ENCODE results near the gene SH3RF1.
A peak's percentile ranks its signal among the peaks of the same experiment; 100 is the strongest.

Gene SH3RF1

DNA sequence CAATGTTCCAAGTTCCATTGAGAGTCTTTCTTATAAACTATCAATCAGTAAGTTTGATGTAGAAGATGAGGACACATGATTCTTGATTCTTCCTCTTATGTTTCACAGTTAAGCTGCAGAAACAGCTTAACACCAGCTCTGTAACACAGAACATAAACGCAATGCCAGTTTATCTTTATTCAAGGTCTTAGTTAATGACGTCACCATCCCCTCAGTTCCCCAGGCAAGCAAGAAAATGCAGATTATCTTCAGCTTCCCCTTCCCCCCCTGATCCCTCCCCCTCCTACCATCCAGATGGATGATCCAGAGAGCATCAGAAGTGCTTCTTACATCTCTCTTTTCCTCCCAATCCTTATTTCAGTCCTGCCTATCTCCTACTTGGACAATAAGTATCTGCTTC is 4.4 kb upstream of the SH3RF1 start:
- DNase-seq (ENCODE audit: low spot score): no peak

DNA sequence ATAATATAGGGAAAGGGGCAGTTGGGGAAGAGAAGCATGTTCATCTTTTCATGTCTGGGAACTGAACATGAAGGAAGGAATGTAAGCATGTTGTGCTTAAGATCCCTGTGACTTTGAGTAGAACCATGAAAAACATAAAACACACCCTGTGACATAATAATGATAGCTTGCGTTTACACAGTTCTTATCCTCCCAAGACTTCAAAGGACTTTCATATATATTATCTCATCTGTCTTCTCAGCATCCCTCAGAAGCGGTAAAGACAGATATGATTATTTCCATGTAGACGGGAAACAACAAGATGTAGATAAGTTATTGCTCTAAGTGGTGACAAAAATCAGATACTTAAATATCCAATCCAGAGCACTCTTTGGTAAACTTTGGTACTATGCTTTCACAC is 3.3 kb upstream of the SH3RF1 start:
- no peak for DNase-seq (ENCODE audit: low spot score)

DNA sequence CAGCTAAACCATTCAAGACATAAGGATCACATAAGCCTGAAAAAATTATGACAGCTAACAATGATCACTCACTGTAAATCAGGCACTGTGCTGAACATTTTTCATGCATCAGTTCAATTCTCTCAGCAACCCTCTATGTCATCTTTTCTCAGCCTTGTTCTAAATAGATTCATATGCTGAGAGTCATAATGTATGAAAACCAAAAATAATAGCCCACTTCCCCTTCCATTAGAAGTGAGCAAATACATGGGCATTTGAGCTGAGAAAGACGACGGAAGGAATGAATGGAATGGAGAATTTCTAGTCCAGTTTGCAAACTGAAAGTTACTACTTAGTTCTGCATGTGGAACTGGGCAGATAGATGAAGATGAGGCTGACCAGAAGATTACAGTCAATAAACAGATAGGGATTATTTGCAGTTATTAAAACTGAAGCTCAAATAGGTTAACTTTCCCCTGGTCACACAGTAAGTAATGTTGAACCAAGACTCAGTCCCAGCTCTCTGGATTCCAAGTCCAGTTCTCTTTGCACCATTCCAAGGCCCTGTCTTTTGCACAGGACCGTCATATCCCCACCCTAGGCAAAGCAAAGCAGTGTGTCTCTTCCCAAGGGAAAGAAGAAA is 1.6 kb upstream of the SH3RF1 start:
- no peak for DNase-seq (ENCODE audit: low spot score)

DNA sequence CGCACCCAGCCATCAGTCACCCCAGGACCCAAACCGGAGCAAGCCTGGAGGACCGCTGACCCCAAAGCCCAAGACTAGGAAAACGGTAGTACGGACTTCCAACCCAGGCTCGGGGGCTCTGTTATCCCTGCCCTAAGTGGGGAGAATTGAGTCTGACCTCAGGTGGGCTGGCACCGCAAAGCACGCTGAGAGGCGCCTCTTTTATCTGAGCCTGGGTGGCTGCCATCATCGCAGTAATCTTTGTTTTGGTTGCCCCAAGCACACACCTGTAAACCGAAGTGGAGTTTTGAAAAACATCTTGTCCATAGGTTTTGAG is 894 bp upstream of the SH3RF1 start:
- DNase-seq (ENCODE audit: low spot score): no peak

DNA sequence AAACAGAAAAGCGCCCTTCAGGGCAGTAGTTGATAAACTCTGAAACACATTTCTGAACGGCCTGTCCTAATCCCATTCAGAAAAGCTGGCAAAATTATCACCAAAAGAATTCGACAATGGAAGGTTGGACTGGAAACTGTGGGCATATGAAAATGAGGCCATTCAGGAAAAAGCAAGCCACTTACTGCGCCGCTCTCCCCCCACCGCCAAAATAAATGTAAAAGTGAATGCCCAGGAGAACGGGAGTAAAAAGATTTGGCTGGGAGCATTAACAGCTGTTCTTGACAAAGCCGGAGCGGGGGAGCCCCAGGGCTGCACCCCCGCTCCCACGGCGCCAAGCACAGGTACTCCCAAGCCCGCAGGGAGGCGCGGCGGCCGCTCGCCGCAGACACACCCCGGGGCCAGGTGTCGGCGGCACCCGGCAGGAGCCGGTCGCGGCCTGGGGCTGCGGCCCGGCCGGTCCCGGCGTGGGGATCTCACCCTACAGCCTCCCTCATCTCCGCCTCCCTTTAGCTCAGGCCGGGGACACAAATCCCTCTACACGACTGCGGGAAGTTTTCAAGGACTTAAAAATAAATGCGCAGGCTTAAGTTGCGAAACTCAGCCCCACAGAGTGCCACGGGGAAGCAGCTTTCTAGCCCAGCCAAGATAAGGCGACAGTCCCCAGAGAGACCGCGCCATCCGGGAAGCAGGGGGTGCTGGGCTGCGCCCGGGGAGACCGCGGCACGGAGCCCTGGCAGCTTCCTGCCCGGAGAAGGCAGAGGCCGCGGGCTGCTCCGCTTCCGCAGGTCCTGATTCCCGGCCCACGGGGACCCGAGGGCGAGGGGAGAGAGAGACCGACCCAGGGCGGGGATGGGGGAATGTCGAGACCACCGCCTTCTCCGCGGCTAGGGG is 593 bp downstream of the SH3RF1 start:
- DNase-seq (ENCODE audit: low spot score): peak; percentile 52

DNA sequence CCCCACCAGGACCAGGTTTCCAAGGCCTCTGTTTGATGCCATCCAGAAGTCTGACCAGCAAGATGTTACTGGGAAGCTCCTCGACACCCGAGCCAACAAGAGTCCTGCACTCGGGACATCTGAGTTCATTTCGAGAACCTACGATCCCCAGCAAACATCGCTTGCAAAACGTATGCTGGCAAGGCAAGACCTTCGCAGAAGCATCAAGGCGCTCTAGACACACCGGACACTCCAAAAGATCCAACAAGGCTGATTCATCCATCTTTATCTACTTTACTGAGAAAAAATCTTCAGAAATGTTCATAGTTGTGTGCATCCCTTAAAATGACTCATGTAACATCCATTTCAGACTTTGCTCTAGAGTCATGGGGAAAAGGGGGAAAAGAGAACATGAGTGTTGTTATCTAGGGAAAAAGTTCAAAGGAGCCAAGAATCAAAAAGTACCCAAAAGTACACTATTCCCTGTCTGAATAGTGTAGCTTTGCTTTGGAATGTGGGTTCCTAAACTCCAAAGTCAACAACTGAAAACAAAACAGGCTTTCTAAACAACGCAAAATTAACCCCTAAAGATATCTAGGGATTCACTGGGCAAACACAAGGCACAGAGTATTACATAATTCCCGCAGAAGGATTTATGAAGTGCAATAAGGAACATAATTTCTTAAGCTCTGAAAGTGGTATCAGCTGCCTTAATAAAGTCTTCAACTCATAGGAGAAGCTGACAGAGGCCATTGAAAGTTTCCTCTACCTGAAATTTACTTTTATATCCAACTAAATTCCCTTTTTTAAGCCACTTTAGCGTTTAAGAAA is 1.6 kb downstream of the SH3RF1 start:
- peak; percentile 46 for DNase-seq (ENCODE audit: low spot score)

DNA sequence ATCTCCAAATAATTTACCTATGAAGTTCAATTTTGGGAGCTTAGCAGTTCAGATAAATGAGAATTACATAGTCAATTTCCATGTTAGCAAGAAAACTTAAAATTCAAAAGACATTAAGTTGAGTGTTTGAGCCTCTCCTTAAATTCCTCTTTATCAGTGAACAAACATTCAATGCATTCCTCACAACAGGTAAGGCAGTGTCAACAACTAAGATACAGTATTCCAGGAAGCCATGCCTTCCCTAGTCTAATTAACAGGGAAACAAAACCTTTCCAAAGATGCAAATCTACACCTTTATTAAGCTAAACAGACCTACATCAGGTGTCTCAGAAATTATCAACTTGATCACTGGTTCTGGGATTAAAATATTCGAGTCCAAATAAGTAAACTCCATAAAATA is 3.7 kb downstream of the SH3RF1 start:
- DNase-seq (ENCODE audit: low spot score): peak; percentile 41

DNA sequence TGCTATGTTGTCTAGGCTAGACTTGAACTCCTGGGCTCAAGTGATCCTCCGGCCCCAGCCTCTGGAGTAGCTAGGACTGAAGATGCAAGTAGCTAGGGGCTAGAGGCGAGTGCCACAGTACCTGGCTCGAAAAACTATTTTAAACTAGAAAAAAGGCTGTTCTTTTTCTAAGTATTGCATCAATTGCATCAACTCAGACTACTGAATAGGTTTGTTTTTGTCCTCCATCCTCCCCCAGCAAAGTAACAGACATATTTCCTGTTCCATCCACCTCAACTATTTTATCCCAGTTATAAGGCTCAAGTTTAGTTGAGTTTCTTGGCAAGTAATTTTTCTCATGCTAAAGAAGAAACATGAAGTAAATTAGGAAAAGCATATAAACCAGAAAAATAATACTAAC is 4.1 kb downstream of the SH3RF1 start:
- no peak for DNase-seq (ENCODE audit: low spot score)

DNA sequence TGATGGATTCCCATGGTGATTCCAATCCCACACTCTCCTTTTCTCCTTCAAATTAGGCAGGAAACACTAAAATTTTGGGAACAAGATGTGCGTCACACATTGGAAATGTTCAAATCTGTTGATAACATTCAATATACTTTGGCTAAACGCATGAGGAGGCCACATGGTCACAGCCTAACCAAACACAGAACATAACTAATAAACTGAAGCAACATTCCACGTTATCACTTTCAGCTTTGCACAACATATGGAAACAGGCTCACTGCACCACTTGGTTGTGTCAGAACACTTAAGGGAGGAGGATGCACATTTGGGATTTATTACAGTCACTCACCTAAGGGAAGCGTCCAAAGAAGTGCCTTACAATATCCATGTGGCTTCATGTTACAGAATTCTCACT is 4.7 kb downstream of the SH3RF1 start:
- no peak for DNase-seq (ENCODE audit: low spot score)

DNA sequence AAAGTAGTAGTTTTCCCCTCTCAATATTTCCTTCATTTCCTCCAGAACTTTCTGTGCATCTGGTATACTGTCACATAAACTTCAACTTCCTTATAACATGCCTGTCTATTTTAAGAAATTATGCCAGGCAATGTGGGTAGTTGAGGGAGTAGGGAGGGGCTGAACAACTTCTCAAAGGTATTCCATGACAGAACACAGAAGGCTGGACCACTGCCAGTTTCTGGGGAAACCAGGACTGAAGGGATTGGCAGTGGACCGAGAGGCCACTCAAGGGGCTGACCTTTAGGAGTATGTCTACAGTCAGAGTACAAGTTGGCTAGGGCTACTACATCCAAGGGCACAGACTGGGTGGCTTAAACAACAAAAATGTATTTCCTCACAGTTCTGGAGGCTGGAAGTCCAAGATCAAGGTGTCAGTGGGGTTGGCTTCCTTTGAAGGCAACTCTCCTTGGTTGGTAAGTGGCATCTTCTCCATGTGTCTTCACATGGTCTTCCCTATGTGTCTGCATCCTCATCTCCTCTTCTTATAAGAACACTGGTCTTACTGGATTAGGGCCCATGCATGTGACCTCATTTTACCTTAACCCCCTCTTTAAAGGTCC is 6.9 kb downstream of the SH3RF1 start:
- DNase-seq (ENCODE audit: low spot score): no peak

DNA sequence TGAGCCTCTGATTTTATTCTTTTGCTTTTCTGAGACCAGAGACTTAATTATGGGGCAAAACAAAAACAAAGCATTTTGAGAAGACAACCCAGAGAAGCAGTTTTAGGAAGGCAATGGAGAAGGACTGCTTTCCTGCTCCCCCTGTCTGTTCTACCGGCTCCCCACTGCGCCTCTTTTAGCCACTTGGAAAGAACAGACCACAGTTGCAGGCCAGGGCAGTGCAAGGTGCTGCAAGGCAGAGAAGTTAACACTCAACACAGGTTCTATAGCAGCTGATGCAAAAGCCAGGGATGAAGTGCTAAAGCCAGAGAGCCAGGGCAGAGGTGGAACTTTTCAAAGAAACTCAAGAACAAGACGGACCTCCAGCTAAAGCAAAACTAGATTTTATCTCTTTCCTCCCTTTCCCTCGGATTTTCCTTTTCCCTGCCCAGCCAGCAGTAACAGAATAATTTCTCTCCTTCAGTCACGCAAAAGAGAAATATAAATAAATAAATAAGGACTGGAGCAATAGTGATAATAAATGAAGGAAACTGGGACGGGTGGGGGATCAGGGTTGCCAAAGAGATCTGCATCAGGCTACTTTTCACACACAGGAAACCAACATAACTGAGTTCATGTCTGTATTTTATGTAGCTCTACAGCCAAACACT is 10.4 kb downstream of the SH3RF1 start:
- DNase-seq (ENCODE audit: low spot score): no peak

DNA sequence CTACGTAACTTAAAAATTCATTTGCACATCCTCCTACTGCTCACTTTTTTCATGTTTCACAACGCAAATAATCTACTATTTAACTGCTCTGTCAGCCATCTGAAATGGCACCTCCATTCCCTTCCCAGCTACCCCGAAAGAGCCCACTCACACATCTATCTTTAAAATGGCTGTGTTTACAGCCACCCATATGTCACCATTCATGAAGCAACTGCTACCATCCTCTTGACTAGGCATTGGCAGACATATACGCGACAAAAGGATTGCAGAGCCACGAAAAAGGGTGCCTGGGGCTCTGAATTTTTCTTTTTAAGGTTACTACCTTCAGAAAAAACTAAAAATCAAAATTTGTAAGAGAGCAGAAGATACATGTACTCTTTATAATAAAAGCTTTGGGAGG is 11.5 kb downstream of the SH3RF1 start:
- no peak for DNase-seq (ENCODE audit: low spot score)

DNA sequence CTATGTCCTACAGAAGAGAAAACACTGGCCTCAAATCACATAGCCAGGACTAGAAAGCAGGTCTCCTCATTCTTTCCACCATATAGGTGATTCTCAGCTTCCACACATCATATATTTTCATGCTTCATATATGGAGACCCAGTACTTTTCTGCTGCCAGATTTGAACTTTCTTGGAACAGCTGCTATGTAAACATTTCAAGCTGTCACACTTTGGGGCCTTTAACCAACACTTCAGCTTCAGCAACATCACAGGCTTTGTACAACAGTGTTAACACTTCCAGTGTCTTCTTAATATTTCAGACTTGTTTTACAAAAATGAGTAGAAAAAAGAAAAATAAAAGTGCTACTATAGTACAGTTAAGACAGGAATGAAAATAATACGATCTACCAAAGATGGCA is 12.6 kb downstream of the SH3RF1 start:
- DNase-seq (ENCODE audit: low spot score): no peak

DNA sequence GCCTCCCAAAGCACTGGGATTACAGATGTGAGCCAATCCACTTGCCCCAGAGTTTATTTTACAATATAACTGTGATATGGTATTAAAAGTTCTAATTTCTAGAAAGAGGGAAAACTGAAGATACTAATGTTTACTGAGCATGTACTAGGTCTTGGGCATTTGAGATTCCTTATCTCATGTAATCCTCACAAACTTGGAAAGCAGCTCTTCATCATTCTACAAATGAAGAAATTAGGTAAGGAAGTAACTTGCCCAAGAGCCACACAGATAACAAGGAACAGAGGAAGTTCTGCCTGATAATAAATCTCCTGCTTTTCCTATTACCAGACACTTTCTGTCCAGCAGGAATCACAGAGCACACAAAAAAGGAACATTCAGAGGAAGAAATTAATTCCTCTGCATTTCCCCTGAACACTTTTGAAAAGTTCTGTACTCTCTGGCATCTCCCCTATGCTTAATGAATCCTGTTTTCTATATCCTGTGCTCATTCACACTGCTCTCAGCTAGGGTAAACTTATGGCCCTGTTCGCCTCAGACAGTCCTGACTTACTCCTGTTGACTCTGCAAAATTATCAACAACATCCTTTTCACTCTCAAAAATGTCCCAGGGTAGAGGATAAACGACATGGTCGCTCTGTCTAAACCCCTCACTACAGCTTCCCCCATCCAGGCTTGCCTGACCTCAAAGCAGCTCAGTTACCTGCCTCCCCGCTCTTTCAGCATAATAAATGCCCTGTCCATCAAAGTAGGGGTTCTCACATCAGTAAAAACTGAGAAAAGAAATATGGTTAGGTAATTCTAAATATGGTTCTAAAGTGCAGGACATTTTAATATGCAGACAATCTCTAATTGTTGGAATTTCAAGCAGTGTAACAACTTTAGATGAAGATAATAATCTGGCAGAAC is 13.6 kb downstream of the SH3RF1 start:
- no peak for DNase-seq (ENCODE audit: low spot score)

DNA sequence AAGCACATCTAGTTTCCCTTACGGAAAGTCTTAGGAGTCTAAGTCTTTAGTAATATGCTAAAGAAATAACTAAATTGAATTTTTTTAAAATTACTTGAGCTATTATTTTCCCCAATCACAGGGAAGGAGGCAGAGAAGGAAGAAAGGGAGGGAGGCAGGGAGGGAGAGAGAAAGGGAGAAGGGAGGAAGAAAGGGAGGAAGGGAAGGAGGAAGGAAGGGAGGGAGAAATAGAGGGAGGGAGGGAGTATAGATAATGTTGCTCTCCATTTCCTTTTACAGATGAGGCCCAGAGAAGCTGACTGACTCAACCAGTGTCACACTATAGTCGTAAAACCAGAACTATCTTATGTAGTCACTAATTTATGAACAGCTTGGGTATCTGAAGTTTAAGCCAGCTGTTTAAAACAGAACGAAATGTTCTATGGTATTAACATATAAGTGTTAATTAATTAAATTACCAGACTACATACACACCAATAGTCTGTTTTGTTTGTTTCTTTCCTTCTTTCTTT is 14.6 kb downstream of the SH3RF1 start:
- DNase-seq (ENCODE audit: low spot score): peak; percentile 51

DNA sequence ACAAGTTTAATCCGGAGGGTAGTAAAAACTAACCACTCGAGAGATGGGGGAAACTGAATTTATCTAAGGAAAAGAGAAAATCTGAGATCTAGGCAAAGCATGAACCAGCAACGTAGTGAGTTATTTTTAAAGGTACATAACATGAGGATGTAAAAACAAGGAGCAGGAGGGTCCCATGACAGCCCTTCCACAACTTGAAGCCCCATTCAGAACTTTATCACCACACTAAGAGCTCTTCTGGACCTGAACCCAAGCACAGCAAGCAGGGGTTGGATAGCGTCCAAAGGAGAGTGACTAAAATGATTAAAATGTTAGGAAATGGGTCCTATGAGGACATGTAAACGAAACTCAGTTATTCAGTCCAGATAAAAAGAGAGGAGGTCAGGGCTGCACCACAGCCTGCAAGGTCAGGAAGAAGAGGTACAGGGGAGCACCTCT is 16.2 kb downstream of the SH3RF1 start:
- DNase-seq (ENCODE audit: low spot score): peak; percentile 54

DNA sequence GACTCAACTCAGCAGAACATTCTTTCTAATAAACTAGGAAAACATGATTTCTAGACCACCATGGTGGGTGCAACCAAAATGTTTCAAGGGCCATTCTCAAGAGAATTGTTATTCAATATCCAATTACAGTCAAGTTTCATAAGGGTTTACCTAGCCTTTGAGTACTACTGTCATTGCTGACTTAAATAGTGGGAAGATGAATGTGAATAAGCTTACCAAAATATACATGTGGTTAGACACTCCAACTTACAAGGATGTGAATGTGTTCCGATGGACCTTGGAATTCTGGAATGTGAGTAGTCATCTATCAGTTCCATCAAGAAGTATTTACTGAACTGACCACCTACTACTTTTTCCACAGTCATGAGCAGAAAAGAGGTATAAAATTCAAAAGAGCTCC is 16.9 kb downstream of the SH3RF1 start:
- DNase-seq (ENCODE audit: low spot score): no peak

DNA sequence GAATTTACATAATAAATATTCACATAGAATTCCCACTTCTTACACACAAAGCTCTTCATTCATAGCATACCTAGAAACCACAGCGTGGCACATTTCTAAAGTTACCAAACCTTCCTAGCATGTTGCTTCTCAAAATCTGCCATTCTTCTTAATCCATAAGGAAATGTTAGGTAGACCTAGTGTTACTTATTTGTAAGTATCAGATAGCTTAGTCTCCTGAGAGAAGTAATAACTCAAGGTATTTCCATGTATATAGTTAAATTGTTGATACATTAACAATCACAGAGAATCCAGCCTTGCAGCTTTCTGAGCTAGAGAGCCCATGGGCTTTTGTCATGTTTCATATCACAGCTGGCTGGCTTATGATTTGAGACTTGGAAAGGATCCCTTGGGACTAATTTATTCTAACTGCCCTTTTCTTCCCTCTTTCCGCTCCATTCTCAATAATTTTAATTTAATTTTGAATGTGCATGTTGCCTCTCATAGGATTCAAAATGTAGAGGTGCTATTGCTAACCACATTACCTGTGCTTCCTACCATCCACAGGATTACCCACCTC is 17.6 kb downstream of the SH3RF1 start:
- DNase-seq (ENCODE audit: low spot score): no peak

DNA sequence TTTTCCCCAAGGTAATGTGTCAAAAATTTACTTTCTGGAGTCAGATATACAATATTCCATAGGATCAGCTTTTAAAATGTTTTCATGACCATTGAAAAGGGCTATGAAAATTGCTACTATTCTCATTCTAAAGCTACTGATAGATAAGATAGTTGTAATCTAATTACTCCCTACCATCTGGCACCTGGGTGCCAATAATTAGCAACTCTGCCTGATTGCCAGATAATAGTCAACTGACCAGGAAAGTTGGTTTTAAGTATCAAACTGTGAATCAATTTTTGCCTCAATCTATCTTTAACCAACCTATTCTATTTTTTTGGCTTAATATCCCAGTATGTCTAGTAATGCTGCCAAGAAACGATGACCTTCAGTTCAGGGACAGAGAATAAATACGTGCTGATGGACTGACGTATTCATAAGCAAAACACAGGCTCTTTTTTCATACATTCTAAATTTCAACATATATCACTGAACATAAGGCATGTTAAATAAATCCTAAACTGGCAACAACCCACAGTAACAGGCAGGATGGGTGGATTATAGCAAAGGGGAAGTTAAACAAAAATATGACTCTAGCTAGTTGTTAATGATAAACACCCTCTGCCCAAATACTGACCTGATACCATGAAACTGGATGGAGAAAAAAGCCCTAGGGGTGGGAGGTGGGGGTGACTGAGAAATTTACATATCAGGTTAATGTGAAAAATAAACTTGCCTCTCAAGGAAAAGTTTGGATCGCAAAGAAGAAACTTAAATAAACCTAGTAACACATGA is 18.2 kb downstream of the SH3RF1 start:
- no peak for DNase-seq (ENCODE audit: low spot score)

Data from LoVo (cell line).